Measurements from ENCODE around the gene COL5A1. TPM values are rescaled to one million over a fixed set of nuclear protein-coding genes. Genes with fewer than 3 reads are reported as not detected.

The COL5A1 gene
- total RNA-seq, 2 donors from 2014 or later: 71.1 to 196 TPM

GRCh38 chr9:134605351-134605965 lies 36.1 kb upstream of the COL5A1 start:
- intact Hi-C loops (cut with DNase I): no loop called here
- peak; percentile 53 for DNase-seq (ENCODE audit: low spot score)

- intact Hi-C loops (cut with DNase I): no loop called here
- DNase-seq (ENCODE audit: low spot score): no peak
Observed at GRCh38 chr9:134605966-134606357, 35.6 kb upstream of the COL5A1 start.

DNA sequence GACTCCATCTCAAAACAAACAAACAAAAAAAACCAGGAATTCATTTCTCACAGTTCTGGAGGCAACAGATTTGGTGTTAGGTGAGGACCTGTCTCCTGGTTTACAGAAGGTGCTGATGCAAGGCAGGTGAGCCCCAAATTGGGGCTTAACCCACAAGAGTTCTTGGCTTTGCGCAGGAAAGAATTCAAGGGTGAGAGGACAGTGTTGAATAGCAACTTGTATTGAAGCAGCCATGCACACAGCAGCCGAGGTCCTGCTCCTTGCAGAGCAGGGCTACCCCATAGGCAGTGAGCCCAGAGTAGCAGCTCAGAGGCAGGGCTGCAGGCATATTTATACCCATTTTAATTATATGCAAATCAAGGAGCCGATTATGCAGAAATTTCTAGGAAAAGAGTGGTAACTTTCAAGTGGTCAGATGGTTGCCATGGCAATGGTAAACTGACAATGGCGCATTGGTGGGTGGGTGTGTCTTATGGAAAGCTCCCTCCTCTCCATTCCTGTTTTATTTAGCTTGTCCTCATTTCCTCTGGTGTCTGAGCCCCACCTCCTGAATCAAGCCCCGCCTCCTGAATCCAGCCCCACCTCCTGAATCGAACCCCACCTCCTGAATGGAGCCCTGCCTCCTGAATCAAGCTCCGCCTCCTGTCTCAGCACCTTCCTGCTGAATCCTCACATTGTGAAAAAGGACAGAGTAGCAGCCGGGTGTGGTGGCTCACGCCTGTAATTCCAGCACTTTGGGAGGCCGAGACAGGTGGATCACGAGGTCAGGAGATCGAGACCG lies 34.5 kb upstream of the COL5A1 start:
- intact Hi-C loops (cut with DNase I): no loop called here

GRCh38 chr9:134607971-134608370 lies 33.6 kb upstream of the COL5A1 start:
- no peak for DNase-seq (ENCODE audit: low spot score)
- intact Hi-C loops (cut with DNase I): no loop called here

More for the DNA sequence above, 34.5 kb upstream of the COL5A1 start:
- peak; percentile 52 for DNase-seq (ENCODE audit: low spot score)

GRCh38 chr9:134611046-134611445 lies 30.6 kb upstream of the COL5A1 start:
- no peak for DNase-seq (ENCODE audit: low spot score)
- intact Hi-C loops (cut with DNase I): no loop called here

DNA sequence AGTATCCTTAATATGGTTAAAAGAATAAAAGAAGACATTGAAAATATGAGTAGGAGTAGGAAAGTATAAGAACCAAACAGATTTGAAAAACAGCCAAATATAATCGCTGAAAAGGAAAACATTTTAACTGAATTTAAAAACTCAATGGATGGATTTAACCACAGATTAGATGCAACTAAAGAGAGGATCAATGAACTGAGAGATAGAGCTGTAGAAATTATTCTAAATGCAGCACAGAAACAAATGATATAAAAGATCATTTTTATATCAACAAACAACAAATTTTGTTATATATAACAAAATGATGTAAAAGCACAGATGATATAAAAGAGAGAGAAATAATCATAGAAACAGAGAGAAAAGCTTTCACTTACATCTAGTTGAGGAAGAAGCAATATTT lies 29.3 kb upstream of the COL5A1 start:
- intact Hi-C loops (cut with DNase I): no loop called here
- DNase-seq (ENCODE audit: low spot score): no peak

DNA sequence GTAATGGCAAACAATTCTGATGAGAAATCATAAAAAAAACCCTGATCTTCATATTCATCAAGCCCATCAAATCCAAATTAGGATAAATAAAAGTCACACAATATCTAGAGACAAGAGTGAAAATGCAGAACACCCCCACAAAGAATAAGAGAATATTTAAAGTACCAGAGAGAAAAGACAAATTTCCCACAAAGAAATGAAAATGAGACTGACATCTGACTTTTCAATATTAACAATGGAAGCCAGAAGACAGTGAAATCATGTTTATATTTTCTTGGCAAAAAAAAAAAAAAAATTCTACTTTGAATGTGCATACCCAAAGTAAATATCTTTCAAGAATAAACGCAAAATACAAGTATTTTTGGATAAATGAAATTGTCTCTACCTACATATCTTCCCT lies 28.9 kb upstream of the COL5A1 start:
- intact Hi-C loops (cut with DNase I): no loop called here
- no peak for DNase-seq (ENCODE audit: low spot score)

GRCh38 chr9:134614256-134614655 lies 27.3 kb upstream of the COL5A1 start:
- no peak for DNase-seq (ENCODE audit: low spot score)
- intact Hi-C loops (cut with DNase I): no loop called here

GRCh38 chr9:134616341-134616740 lies 25.3 kb upstream of the COL5A1 start:
- intact Hi-C loops (cut with DNase I): no loop called here

DNA sequence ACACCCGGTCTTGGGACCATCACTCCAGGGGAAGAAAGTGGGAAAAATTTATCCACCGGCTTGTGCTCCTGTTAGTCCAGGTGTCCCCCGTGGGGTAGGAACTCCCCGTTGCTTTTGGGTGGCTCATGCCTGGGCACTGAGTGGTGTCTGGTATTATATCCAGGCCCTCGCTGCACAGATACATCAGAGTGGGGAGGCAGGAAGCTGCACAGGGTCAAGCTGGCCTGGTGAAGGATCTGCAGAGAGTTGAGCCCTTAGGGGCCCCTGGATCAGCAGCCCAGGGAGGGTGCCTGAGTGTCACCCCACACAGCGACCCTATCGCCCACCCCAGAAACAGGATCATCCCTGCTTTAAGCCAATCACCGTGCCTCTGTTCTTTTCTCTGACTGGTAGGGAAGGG lies 24.4 kb upstream of the COL5A1 start:
- DNase-seq (ENCODE audit: low spot score): peak; percentile 62
- intact Hi-C loops (cut with DNase I): no loop called here

More at GRCh38 chr9:134616341-134616740, 25.3 kb upstream of the COL5A1 start:
- DNase-seq (ENCODE audit: low spot score): peak; percentile 49

DNA sequence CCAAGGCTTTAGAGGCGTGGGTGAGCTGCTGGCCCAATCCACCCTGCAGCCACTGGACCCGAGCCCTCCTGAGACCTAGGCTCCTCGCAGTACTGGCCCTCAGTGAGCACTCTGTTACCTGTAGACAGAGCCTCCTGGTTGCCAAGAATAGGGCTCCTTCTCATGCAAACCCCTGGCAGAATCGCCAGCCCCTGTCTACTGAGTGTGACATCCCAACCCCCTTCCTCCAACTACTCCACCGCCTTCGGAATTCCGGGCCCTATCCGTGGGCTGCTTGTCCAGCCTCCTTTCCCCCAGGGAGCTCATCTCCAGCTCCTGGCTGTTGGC lies 23.8 kb upstream of the COL5A1 start:
- intact Hi-C loops (cut with DNase I): no loop called here
- DNase-seq (ENCODE audit: low spot score): no peak

DNA sequence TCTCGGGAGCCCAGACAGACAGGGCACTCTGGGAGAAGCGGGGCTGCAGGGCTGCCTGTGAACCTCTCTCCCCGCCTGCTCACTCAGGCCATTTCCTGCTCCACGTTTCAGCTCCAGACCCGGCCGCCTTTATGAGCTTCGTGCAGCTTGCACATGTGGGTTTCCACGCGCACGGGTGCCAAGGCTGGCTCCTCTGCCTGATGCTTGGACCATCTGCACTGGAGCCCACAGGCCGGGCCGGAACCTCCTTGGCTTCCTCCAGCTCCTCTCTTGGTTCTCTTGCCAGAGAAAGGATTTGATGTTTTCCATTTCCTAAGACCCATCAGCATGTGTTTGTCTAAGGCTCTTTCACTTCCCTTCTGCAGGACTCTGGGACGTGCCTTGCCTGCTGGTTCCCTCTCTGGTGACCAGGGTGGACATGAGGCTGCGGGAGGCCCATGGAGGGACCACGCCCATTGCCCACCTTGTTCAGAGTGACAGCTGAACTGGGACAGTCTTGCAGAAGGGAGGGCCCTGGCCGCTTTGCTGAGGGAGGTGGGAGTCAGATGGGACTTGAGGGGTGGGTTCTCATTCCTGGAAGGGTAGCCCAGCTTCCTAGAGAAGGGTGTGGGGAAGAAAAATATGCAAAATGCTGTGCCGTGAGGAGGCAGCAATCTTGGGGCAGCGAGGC lies 23.3 kb upstream of the COL5A1 start:
- intact Hi-C loops (cut with DNase I): no loop called here
- DNase-seq (ENCODE audit: low spot score): peak; percentile 82

- intact Hi-C loops (cut with DNase I): no loop called here
- peak; percentile 48 for DNase-seq (ENCODE audit: low spot score)
Observed at GRCh38 chr9:134618833-134619447, 22.7 kb upstream of the COL5A1 start.

DNA sequence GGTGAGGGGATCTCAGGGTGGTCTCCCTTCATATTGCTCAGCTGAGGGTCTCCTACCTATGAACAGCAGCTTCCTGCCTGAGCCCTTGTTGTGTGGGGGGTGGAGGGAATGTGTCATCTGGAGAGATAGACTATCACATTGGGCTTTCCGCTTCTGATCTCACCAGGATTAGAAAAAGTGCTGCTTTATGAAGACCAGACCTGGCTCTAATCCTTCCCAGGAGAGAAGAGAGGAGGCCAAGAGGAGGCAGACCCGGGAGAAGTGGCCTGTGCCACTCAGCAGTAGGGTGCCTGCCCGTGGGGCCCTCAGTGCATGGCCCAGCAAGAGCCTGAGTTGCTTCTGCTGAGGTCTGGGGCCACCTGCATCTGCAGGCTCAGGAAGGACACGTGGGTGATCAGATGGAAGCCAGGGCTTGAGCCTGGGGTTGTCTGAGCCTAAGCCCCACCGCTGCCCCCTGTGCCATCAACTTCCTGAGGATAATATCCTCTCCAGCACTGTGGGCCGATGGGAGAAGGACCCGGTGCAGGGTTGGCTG lies 22.1 kb upstream of the COL5A1 start:
- DNase-seq (ENCODE audit: low spot score): no peak

GRCh38 chr9:134619983-134620661 lies 21.5 kb upstream of the COL5A1 start:
- peak; percentile 75 for DNase-seq (ENCODE audit: low spot score)
- intact Hi-C loops (cut with DNase I): no loop called here

More for the DNA sequence above, 22.1 kb upstream of the COL5A1 start:
- intact Hi-C loops (cut with DNase I): no loop called here

- peak; percentile 75 for DNase-seq (ENCODE audit: low spot score)
- intact Hi-C loops (cut with DNase I): no loop called here
Observed at GRCh38 chr9:134620751-134621557, 20.6 kb upstream of the COL5A1 start.

DNA sequence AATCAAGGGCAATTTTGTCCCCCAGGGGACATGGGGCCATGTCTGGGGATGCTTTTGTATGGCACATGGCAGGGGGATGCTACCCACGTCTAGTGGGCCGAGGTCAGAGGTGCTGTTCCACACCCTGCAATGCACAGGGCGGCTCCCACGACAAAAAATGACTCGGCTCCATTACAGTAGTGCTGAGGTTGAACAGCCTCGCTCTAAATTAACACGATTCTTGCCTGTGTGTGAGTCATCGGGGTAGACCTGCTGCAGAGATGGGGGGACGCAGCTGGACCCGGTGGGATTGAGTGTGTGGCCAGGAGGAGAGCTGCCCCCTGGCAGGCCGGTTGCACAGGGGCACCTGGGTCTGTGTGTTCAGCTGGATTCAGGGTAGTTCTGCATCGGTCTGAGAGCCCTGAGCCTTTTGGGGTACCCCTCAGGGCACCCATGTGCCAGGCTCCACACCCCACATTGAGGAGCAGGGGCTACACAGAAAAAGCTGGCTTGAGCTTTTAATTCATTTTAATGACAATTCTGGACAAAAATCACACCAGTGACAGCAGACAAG lies 20.0 kb upstream of the COL5A1 start:
- DNase-seq (ENCODE audit: low spot score): peak; percentile 58
- intact Hi-C loops (cut with DNase I): no loop called here

- no peak for DNase-seq (ENCODE audit: low spot score)
- intact Hi-C loops (cut with DNase I): no loop called here
Observed at GRCh38 chr9:134622896-134623257, 18.7 kb upstream of the COL5A1 start.
